ENCODE results near the gene PRSS58.

PRSS58 gene, protein sequence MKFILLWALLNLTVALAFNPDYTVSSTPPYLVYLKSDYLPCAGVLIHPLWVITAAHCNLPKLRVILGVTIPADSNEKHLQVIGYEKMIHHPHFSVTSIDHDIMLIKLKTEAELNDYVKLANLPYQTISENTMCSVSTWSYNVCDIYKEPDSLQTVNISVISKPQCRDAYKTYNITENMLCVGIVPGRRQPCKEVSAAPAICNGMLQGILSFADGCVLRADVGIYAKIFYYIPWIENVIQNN

DNA sequence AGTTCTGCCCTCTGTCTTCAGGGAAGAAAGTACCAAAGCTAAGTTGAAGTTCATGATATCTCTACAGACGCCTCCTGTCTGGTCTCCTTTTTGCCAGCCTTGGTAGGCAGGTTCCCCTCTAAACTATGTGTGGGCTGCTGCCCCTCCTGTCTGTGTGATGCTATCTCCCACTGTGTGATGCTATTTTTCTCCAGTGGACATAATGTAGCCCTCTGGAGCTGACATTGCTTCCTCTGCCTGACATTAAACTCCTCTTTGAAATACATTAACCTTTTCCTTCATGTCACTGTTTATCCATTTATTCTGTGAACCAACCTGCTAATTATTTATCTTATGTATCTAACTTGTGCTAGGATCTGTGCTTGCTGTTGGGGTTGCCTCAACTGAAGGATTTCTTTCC lies at the start of gene PRSS58:
Gene PRSS58, minus strand, starts transcription at position 101 of the 400 bp plus-strand sequence. CDS start 351 bp downstream, outside the sequence.
- DNase-seq, result no peak

DNA sequence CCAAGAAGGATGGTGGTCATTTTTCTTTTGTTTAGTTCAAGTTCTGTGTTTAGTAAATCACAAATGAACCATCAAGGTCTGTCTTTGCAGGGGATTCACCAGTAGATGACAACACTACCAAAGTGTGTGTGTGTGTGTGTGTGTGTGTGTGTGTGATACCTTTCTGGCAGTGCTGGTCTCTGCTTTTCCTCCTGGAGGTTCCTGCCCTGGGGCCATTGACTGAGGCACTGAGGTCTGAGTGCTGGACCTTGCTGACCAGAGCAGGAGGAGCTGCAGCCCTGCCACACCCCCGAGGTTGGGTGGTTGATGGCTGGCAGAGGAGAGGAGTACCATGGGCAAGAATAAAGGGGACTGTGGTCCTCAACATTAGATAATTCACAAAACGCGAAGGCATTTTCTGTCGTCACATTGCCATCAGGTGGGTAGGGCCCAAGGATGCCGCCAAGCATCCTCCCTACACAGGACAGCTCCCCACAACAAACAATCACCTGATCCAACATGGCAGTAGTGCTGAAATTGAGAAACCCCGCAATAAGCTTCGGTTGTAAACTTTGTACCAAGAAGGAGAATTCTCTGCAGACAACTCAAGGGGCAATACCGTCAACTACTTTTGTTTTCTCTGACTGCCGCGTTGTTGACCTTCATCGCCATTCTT lies 49.5 kb upstream of the PRSS58 start:
- DNase-seq, result no peak

DNA sequence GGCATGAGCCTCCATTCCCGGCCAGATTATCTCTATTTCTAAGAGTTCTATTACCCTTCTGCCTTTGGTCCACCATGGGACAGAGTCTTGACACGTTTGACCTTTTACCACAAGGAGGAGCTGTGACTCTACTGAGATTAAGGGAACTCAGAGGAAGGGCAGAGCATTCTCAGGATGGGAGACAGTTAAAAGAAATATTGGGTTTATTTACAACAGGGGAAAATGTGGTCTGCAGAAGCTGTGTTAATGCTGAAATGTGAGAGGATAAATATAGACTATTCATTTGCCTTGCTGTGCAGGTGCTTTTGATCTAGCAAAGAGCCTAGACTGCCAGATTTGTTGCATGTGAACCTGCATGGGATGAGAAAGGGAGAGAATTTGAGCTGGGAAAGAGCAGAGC lies 45.8 kb upstream of the PRSS58 start:
- peak; percentile 55 for DNase-seq

DNA sequence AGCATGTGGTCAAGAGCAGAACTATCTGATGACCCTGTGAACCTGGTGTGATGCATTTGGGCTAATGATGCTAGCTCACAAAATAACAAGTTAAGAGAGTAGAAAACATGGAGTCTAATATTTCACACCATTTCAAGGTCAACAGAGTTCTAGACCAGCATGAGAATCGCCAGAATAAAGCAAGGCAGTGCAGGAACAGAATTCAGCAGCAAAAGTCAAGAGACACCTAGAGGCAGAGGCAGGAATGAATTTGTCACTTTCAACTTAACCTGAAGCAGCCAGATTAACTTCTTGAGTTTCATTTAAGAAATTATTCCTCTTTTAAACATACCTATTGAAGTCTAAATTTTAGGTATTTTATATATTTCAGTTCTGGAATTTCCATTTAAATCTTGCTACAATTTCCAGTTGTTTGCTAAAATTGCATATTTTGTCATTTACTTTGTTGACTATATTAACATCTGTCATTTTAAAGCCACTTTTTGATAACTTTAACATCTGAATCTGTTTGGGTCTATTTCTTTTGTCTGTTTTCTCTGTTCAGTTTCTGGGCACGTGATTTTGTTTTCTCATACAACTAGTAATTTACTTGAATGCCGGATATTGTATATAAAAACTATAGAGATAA lies 44.2 kb upstream of the PRSS58 start:
- peak; percentile 19 for DNase-seq

DNA sequence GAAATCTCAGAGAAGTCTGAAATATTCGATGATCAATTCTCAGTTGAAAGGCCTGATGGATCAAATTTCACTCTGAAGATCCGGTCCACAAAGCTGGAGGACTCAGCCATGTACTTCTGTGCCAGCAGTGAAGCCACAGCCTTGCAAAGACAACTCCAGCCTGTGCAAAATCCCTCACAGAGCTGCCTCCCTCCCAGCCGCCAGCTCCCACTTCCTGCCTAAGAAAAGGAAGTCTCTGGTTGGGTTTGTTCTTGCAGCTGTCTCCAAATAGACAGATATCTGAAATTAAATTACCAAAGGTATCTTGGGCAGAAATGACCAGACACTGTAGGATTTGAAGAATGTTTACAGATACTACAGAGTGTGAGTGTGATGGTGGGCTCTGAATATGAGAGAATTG lies 43.4 kb upstream of the PRSS58 start:
- DNase-seq, result no peak

DNA sequence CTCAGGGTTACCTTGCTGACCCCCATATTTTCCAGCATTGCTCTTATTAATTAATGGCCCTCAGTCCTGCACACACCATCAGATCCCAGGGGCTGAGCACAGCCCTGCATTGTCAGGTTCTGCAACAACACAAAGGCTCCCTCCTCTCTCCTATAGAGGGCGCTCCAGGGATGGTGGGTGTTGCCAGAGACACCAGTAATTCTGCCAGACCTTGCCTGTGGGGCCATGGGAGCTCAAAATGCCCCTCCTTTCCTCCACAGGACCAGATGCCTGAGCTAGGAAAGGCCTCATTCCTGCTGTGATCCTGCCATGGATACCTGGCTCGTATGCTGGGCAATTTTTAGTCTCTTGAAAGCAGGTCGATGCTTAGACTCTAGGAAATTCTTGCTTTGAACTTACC lies 42.8 kb upstream of the PRSS58 start:
- DNase-seq, result no peak

DNA sequence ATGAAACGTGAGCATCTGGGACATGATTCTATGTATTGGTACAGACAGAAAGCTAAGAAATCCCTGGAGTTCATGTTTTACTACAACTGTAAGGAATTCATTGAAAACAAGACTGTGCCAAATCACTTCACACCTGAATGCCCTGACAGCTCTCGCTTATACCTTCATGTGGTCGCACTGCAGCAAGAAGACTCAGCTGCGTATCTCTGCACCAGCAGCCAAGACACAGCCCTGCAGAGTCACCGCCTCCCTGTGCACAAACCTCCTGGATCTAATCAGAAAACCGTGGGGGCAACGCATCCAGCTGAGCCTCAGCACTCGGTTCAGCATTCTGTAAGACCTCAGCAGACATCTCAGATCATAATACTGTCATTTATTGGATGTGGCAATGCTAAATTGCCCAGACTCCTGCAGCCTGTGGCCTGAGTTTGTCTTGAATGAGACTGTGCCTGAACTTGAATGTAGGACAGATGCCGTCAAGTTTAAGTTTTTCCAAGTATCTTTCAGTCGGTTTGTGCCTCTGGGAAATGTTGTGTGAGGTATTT lies 41.5 kb upstream of the PRSS58 start:
- DNase-seq, result no peak

DNA sequence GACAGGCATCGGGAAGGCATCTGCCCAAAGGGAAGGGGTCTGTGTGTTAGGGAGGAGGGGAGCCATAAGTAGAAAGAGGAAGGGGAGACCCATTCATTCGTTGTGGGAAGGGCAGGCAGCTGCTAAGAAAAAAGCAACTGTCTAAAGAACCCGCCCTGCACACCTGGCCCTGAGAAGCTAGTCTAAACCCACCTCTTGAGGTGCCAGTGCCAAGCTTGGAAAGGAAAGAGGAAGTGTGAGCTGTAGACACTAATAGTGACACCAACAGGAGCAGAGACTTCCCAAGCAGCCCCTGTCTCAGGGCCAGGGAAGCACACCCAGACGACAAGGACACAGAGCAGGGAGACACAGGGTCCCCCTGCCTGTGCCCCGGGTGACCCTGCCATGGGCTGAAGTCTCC lies 40.8 kb upstream of the PRSS58 start:
- no peak for DNase-seq

DNA sequence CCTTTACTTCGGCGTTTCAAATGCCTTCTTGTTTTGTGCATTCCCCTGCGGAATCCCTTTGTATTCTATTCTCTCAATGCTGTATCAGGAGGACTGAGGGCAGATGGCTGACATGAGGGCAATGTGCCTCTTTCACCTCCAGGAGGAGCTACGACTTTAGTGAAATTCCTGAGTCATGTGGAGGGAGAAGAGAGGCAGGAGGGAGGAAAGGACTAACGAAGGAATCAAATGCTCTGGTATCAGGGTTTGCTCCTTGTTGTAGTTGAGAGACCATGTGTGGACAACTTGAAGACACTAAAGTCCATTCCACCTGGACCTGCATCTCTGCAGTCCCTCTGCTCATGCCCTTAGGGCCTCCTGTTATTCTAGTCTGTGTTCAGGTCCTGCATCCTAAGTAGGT lies 40.2 kb upstream of the PRSS58 start:
- peak; percentile 15 for DNase-seq

DNA sequence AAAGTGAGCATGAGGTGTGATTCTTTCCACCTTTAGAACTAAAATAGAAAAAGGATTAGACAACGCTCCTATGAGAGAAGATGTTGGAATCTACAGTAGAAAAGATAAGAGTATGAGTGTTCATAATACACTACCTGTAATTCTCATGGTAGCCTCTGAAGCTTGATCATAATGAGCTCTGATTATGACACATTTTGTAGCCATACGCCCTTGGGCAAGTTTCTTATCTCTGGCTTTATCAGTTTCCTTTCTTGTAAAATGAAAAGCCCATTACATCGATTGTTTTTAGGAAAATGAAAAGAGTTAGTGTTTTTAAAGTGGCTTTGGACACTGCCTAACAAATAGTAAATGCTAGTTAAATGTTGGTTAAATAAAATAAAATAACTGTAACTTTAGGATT lies 22.4 kb upstream of the PRSS58 start:
- DNase-seq, result no peak

DNA sequence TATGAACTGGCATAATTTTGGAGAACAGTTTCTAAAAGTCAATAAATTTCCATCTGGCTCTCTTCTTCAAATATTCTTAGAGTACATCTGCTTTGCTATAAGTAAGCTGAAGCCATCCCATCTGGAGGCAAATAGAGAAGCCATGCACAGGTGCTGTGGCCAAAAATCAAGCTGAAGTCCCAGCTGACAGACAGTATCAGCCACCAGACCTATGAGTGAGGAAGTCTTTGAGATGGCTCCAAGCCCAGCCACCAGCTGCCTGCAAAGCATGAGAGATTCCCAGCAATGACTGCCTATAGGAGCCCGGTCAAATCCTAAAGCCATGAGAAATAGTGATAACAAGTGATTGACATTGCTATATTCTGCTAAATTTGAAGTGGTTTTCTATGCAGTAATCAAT lies 21.7 kb upstream of the PRSS58 start:
- DNase-seq, result no peak

DNA sequence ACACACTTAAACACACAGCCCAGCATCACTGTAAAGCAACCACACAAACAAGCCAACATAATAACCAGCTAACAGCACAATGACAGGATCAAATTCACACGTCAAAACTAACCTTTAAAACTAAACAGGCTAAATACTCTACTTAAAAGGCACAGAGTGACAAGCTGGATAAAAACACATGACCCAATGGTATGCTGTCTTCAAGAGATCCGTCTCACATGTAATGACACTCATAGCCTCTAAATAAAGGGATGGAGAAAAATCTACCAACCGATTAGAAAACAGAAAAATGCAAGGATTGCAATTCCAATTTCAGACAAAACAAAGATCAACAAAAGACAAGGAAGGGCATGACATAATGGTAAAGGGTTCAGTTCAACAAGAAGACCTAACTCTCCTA lies 17.2 kb upstream of the PRSS58 start:
- DNase-seq, result no peak

DNA sequence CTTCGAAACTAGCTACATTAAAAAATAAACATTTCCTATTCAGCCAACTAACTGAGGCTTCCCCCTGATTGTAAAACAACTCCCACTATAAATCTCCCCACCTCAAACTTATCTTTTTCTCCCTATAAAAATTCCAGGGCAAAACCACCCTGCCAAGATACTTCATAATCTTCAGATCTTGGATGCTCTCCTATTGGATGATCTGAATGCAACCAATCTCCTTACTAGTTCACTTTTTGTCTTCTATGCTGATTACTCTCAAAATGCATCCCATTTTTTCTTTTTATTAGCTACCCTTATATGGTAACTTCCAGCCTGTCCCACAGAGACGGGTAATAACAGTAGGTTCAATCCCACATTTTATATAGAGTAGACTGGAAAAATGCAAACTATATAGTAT lies 15.0 kb upstream of the PRSS58 start:
- no peak for DNase-seq

DNA sequence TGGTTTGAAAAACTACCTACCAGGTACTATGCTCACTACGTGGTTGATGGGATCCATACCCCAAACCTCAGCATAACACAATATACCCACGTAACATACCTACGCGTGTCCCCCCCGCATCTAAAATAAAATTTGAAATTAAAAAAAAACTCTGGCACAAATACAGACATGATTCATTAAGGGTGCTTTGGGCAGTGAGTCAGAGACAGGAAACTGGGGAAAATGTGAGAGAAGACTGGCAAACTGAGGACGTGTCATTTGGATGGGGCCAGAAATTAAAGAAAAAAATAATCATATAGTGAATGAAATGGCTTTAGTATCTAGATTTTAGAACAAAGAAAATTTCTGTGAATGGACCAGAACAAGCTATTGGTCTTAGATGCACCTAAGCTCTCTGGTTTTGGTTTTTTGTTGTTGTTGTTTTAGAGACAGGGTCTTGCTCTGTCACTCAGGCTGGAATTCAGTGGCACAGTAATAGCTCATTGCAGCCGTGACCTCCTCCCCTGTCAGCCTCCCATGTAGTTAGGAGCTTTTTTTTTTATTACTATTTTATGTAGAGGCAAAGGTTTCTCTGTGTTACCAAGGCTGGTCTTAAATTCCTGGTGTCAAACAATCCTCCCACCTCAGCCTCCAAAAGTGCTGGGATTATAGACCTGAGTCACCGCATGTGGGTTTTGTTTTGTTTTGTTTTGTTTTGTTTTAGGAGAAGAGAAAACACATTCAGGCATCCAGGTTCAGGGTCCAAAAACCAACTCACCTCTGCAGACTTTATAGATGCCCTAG lies 5.9 kb upstream of the PRSS58 start:
- no peak for DNase-seq

DNA sequence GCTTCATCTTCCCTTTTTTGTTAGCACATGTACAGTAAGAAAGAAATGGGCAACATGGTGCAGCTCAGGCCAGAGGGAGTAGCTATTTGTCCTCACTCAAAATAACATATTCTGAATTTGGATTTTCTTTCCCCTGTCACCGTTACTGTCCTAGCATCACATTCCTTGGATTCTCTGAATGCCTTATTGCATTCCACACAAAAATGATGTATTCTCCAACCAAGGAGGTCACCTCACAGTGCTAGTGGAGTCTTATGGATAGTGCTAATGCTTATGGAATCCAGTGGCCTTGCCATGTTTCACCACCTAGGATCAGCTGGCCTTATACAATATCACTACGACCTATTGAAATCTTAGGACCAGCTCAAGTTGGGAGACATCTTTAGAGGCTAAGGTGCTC lies 7.2 kb downstream of the PRSS58 start:
- no peak for DNase-seq

DNA sequence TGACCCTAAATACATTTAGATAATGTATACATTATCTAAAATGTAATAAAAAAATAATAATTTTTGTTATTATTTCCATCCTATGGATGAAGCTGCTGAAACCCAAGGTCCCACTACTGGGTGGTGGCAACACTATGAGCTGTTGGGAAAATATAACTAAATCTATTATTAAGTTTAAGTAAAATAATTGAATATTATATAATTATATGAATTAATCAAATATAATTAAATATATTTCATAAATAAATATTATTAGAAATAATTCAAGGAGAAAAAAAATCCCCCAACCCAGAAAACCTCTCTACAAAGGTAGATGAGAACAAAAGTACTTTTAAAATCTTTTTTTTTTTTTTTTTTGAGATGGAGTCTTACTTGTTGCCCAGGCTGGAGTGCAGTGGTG lies 7.9 kb downstream of the PRSS58 start:
- no peak for DNase-seq

DNA sequence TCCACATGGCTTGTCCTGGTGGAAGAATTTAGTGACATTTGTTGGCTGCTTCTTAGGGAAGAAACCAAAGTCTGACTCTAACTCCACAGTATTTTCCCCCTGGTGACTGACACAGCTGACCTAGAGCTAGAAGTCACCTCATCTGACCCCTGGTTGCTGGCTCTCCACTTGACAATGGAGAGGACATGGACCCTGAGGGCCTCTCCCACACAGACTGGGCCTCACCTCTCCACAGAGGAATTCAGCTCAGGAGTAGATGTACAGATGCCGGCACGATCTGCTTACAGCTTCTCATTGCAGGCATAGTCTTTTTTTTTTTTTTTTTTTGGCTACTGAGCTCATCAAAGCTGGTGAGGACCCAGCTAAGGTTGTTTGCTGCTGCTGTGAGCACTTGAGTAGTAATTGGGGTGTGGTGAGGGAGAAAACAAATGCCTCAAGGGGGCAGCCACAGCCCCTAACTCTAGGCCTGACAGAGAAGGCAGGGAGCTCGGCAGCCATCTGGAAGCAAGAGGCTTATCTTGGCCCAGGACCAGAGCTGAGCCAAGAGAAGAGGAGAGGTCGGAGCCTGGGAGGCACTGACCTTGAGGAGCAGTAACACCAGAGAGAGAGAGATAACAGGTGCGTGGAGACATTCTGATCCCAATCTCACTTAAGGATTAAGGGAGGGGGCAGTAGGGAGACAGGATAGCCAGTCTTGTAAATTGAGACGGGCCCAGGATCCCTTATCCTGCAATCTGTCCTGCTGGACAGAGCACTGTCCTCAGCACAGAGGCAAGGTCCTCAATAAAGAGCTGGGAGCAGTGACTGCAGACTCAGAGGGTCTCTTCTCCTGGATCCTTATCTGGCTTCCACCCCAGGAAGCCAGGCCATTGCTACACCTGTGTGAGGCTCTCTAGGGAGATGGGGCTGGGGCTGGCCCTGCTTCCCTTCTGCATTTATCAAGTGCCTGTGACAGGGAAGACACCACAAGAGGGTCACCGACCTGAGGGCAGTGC lies 9.4 kb downstream of the PRSS58 start:
- no peak for DNase-seq

DNA sequence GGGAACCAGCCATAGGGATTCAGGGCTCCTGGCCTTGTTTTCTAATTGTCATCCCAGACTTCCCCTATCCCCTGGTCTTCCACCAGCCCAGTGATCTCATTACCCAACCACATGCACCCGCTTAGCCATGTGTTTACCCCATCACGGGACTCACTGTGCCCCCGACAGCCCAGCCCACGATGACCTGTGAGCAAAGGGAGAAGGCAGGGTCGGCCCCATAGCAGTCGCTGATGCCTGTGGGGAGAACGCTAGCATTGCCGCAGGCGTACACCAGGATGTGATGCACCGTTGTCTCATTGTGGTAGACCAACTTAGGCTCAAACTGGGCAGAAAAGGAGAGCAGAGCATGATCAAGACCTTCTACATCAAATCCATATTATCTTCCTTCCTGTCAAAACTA lies 14.0 kb downstream of the PRSS58 start:
- DNase-seq, result no peak

DNA sequence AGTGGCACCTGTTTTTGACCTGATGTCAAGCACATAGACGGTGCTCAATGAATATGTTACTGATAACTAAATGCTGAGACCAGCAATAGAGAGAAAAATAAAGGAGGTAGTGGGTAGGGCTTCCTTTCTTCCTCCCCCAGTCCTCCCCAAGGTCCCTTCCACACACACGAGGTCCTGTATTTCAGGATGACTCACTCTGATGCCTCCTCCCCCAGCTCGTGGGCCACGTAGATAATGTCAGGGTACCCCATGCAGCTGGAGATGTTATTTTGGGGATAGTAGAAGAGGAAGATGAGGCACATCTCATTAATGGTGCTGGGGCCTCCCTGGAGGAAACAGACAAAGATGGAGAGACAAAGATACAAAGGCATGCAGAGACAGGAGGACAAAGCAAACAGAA lies 17.3 kb downstream of the PRSS58 start:
- no peak for DNase-seq

DNA sequence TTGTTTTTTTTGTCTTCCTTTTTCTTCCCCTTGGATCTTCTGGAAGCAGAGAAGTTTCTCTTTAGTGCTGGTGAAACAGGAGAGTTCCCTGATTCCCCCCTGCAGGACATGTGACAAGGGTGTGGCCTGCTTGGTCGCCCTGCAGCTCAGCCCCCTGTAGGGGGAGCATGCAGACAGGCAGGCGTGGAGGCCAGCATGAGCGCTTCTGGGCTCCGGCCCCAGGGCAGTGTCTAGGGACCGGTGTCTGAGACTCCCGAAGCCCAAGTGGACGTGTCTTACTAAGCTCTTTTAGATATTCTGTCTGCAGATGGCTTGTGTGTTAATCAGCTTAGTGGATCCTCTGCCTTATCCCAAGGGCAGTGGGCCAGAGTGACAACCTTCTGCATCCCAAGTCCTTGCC lies 26.1 kb downstream of the PRSS58 start:
- peak; percentile 13 for DNase-seq

DNA sequence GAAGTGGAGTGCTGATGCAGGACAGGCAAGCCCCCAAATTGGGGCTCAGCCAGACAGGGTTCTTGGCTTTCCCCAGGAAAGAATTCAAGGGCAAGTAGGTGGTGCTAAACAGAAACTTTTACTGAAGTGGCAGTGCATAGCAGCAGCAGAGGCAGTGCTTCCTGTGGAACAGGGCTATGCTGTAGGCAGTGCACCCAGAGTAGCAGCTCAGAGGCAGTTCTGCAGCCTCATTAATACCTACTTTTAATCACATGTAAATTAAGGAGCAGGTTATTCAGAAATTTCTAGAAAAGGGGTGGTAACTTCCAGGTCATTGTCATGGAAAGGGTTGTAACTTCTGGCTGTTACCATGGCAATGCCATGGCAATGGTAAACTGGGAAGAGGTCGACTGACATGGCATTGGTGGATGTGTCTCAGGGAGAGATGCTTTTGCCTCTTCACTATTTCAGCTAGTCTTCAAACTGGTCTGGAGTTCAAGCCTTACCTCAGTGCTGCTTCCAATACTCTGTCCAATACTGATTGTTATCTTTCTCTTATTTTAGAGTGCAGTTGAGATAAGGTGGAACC lies 29.2 kb downstream of the PRSS58 start:
- DNase-seq, result no peak

Measured in inflammatory macrophage treated with lipopolysaccharide for 4 hours (primary cell).